Activated CD4-positive, alpha-beta T cell treated with anti-CD3 and anti-CD28 coated beads, Interleukin-2, amount 10 ng/mL, durations not matched to agents 24 days and 14 days (primary cell): ENCODE results near the gene MAN1C1. TPM values are rescaled to one million over a fixed set of nuclear protein-coding genes. Genes with fewer than 3 reads are reported as not detected.
A peak's percentile ranks its signal among the peaks of the same experiment; 100 is the strongest.

Experiments
- DNase-seq: peaks from one replicate; pipeline ENCODE4 v3.0.0; 2022
- H3K27ac Mint-ChIP-seq: one replicate; pipeline ENCODE4 v1.8.0; 2022; ENCODE audit warnings: mild to moderate bottlenecking, mixed read lengths
- H3K27me3 Mint-ChIP-seq: one replicate; pipeline ENCODE4 v1.8.0; 2022; ENCODE audit warnings: mixed read lengths
- H3K36me3 Mint-ChIP-seq: one replicate; pipeline ENCODE4 v1.8.0; 2022; ENCODE audit warnings: low read depth, mild to moderate bottlenecking, mixed read lengths
- H3K4me1 Mint-ChIP-seq: one replicate; pipeline ENCODE4 v1.8.0; 2021; ENCODE audit warnings: mixed read lengths
- H3K4me3 Mint-ChIP-seq: one replicate; pipeline ENCODE4 v1.8.0; 2022; ENCODE audit warnings: mild to moderate bottlenecking, moderate library complexity, mixed read lengths
- H3K9me3 Mint-ChIP-seq: one replicate; pipeline ENCODE4 v1.8.0; 2021; ENCODE audit warnings: mixed read lengths
- intact Hi-C: fragments of 100-400 bp; cut with micrococcal nuclease; formaldehyde crosslinking; loops from one replicate; pipeline ENCODE4 v1.15.1; 2023
- total RNA-seq: library from RNA; stranded (reverse); gene quantifications from 2 replicates; pipeline ENCODE4 v1.2.3, GENCODE V29; 2022

The MAN1C1 gene
- total RNA-seq, 1 donor from 2014 or later: 2.9 TPM

DNA sequence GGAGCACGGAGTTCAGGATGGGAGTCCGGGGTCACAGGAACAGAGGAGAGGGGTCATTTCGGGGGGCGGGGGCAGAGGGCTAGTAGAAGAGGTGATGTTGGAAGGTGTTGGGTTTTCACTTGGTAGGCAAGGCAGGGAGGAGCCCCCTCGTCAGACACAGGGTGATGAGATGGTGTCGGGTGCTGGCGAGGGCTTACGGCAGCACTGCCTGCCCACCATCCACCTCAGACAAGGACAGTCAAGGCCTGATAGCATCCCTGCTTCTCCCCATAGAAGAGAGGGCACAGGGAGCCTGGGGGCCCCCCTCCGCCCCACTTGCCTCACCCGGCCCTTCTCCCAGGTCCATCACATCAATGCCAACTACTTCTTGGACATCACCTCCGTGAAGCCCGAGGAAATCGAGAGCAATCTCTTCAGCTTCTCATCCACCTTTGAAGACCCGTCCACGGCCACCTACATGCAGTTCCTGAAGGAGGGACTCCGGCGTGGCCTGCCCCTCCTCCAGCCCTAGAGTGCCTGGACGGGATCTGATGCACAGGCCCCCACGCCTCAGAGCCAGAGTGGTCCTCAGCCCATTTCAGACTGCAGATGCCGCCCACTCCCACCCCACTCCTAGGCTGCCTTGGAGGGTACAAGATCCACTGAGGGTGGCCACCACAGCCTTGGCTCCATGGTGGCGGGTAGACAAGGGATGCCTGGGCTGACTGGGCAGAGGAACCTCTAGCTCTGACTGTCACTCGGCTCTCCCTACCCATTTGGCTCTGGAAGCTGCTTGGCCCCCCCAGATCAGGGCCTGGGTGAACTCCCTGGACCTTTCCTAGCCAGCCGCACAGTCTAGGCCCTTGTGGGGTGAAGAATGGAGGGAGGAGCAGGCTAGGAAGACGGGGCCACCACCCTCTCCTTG is 198.9 kb downstream of the MAN1C1 start:
- H3K27ac Mint-ChIP-seq: no peak overlapping the region
- intact Hi-C loops: no loop called here
- no peaks in the 10 kb centered on the region for H3K9me3 Mint-ChIP-seq

DNA sequence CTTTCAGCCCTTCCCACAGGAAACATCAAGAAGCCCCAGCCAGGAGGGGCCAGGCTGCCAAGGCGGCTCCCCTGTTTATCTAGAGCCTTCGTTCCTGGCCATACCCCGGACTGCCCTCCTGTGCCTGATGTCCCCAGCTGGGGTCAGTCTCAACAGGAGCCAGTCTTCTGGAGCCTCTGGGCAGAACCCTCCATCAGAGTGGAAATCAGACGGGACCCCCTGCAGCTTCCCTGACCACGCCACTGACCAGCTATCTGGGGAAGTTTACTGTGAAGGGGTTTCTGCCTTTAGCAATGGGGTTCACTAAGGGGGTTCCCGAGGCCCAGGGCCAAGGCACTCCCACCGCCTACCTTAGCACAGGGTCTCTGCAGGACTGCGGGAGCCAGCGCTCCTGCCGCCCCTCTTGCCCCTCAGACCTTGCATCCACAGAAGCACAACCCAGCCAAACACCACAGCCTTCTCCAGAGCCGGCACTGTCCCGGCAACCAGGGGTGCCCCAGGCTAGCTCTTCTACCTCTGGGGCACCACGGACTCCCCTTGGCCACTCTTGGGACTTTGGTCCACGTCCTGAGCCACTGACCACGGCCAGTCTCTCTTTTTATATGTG is 199.6 kb downstream of the MAN1C1 start:
- no peaks in the 10 kb centered on the region for H3K9me3 Mint-ChIP-seq

More for the DNA sequence above, 198.9 kb downstream of the MAN1C1 start:
- DNase-seq: no peak
- H3K4me3 Mint-ChIP-seq: no peak overlapping the region
- peaks cover 17% of the 10 kb centered on the region for H3K4me1 Mint-ChIP-seq
- no peaks in the 10 kb centered on the region for H3K27me3 Mint-ChIP-seq
- H3K36me3 Mint-ChIP-seq: no peaks in the 10 kb centered on the region

DNA sequence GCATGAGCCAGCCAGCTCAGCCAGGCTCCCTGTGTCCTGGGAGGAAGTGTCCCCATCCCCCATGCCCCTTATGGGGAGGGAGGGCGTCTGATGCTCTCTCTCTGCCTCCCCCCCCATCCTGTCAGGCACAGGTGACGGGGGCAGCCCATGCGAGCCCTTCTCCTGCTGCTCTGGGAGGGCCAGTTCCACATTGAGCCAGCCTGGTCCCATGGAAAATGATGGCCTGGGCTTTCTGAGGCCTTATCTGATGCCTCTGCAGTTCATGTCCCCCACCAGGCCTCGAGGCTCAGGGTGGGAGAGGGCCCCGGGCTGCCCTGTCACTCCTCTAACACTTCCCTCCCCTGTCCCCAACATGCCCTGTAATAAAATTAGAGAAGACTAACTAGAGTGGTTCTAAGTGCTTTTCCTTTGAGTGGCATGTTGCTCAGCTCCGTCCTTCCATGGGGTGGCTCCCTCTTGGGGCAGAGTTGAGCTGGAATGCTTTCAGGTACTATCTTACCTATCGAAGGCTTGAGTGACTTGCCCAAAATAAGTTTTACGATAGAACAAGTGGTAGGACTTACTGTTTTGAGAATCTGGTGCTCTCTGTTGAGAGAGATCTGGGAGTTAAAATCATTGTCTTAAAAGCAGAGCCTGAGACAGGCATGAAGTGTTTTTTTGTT is 201.4 kb downstream of the MAN1C1 start:
- Mint-ChIP-seq H3K4me3 (peak overlapping the region; percentile 96), H3K27ac (no peak overlapping the region), H3K4me1 (peaks cover 31% of the 10 kb centered on the region), H3K9me3 (no peaks in the 10 kb centered on the region), H3K27me3 (no peaks in the 10 kb centered on the region), H3K36me3 (peaks cover 5% of the 10 kb centered on the region)
- intact Hi-C loops: no loop called here
- DNase-seq: peak; percentile 56

More for the DNA sequence above, 199.6 kb downstream of the MAN1C1 start:
- H3K27me3 Mint-ChIP-seq: no peaks in the 10 kb centered on the region
- no peak overlapping the region for H3K4me3 Mint-ChIP-seq
- intact Hi-C loops: no loop called here
- H3K36me3 Mint-ChIP-seq: peaks cover 5% of the 10 kb centered on the region
- H3K27ac Mint-ChIP-seq: no peak overlapping the region
- DNase-seq: no peak
- H3K4me1 Mint-ChIP-seq: peaks cover 24% of the 10 kb centered on the region

DNA sequence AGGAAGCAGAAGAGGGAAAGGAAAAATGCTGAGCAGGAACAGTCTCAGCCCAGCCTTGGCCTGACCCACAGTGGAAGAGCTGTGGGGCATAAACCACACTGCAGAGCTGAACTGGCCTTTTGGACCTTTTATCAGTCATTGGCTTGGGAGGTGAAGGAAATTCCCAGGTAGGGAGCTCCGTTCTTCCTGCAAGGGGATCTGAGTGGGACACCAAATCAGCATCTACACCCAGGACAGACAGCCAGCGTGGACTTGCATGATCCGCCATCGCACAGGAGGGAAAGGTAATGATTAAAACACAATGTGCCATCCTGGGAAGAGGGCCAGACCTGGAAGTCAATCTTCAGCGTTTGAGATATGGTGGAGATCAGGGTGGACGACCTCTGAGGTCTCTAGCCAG is 202.0 kb downstream of the MAN1C1 start:
- no peaks in the 10 kb centered on the region for H3K9me3 Mint-ChIP-seq
- DNase-seq: no peak
- peaks cover 5% of the 10 kb centered on the region for H3K36me3 Mint-ChIP-seq
- peak overlapping the region; percentile 96 for H3K4me3 Mint-ChIP-seq
- H3K27me3 Mint-ChIP-seq: no peaks in the 10 kb centered on the region
- H3K27ac Mint-ChIP-seq: peak overlapping the region; percentile 92
- H3K4me1 Mint-ChIP-seq: peaks cover 31% of the 10 kb centered on the region
- intact Hi-C loops: no loop called here

DNA sequence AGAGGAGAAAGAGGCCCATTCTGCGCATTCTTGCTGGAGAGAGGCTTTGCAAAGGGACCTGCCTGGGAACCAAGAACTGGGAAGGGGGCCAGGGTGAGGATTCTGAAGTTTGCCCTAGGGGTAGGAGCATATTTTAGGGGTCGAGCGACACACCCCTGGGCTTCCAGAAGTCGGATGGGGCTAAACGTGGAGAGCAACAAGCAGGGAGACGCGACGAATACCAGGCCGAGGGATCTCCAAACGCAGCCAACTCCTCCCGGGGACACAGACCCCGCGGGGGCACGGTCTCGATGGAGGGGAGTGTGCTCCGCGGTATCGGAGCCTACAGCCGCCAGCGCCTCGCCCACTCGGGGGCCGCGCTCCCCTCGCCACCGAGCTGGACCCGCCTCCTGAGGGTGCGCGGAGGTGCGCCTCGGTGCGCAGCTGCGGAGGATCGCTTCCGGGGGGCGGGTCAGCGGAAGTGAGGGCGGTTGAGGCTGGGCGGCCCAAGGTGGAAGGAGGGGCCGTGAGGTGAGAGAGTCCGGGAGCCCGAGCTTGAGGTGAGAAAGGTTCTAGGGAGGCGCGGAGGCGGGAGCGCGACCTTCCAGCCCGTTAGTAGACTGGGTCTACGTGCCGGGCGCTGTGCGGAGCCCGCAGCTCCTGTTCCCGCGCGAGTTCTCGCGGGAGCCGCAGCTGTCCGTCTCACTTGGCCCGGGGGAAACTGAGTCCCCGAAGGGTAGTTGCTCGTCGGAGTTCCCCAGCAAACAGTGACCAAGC is 203.1 kb downstream of the MAN1C1 start, which contains the start of gene MTFR1L:
TSS of gene MTFR1L (plus strand) at position 464 of the 756 bp plus-strand sequence. CDS start 3,151 bp downstream, outside the sequence.
- DNase-seq: peak; percentile 99
- Mint-ChIP-seq H3K27ac (peak within 1 kb of the TSS; percentile 92), H3K4me1 (peaks cover 31% of the 10 kb centered on the region), H3K36me3 (peaks cover 5% of the 10 kb centered on the region), H3K27me3 (no peaks in the 10 kb centered on the region), H3K9me3 (no peaks in the 10 kb centered on the region), H3K4me3 (peak within 1 kb of the TSS; percentile 96)
- intact Hi-C loops: loop anchor here (1.0 kb wide), 2 partner anchors 40 to 179 kb away; partner anchors contain the start of genes AUNIP and PAFAH2

DNA sequence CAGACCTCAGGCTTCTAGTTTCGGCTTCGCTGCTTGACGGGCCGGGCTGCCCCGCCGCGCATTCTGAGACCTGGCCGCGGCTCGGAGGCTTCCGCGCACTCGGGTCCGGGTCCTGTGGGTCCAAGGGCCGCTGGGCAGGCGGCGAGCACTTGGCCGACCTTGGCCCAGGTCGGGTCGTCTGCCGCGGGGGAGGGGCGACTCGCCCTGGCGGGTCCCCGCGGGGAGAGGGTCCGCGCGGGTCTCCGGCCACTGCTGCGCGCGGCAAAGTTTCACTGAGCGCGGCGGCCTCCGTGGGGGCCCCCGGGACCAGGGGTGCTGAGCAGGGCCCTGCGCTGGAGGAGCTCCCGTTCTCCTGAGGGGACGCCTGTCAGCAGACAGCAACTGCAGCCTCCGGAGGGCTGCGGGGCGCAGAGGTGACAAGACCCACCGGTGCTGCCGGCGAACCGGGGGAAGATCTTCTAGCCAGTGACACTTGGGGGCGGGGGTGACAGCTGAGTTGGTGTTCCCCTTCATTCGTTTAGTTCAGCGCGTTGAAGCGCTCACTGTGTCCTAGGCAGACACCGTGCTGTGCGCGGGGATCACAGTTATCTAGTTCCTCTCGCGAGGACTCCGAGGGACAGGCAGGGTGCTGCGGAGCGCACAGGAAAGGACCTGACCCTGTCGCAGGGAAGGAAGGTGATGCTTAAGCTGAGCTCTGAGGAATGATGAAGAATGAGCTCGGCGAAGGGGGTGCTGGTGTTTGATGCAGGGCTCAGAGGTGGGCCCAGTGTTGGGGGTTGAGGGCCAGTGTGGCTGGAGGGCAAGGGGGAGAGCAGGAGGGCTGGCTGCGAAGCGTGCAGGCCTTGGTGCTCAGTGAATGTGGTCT is 203.9 kb downstream of the MAN1C1 start:
- Mint-ChIP-seq H3K4me3 (peak overlapping the region; percentile 96), H3K4me1 (peaks cover 31% of the 10 kb centered on the region), H3K36me3 (peaks cover 5% of the 10 kb centered on the region), H3K27ac (peak overlapping the region; percentile 92), H3K27me3 (no peaks in the 10 kb centered on the region), H3K9me3 (no peaks in the 10 kb centered on the region)
- intact Hi-C loops: loop anchor here (1.0 kb wide), 1 partner anchor 39 kb away; the partner anchor contains the start of gene AUNIP
- peak; percentile 93 for DNase-seq

DNA sequence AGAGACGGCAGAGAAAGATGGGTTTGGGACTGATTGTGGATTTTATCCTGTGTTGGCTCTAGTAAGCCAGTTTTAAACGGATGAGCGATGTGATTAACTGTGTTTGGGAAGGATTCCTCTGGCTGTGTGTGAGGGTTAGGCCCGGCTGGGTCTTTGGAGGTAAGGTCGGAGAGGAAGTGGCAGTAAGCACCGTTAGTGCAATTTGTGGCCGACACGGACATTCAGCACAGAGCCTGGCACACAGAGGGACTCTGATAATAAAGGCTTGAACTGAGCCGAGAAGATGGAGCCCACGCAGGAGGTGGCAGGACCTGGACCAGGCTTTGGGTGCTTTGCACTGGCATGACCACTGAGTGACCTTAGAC is 204.5 kb downstream of the MAN1C1 start:
- Mint-ChIP-seq H3K36me3 (peaks cover 8% of the 10 kb centered on the region), H3K27me3 (no peaks in the 10 kb centered on the region), H3K27ac (peak overlapping the region; percentile 89), H3K4me3 (peak overlapping the region; percentile 96), H3K4me1 (peaks cover 31% of the 10 kb centered on the region), H3K9me3 (no peaks in the 10 kb centered on the region)
- no peak for DNase-seq
- intact Hi-C loops: no loop called here

DNA sequence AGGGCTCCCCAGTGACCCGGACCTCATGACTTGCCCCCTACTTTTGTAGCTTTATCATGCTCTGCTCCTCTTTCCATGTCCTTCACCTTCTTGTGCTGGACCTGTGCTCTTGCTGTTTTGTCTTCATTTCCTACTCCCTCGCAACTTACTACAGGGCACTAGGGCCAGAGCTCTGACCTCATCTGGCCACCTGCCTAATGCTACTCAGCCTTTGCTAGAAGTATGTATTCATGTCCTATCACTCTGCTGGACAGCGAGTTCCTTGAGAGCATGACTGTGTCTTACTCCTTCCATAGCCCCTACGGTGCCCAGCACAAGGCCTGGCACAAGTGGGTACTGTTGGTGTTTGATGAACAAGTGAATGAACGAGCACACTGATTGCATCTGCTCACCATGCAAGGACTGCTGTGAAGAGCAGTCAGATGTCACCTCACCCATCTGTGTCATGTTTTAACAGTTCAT is 205.1 kb downstream of the MAN1C1 start:
- Mint-ChIP-seq H3K4me1 (peaks cover 31% of the 10 kb centered on the region), H3K27ac (peak overlapping the region; percentile 89), H3K9me3 (no peaks in the 10 kb centered on the region), H3K36me3 (peaks cover 11% of the 10 kb centered on the region), H3K27me3 (no peaks in the 10 kb centered on the region), H3K4me3 (peak overlapping the region; percentile 96)
- DNase-seq: peak; percentile 56
- intact Hi-C loops: no loop called here

DNA sequence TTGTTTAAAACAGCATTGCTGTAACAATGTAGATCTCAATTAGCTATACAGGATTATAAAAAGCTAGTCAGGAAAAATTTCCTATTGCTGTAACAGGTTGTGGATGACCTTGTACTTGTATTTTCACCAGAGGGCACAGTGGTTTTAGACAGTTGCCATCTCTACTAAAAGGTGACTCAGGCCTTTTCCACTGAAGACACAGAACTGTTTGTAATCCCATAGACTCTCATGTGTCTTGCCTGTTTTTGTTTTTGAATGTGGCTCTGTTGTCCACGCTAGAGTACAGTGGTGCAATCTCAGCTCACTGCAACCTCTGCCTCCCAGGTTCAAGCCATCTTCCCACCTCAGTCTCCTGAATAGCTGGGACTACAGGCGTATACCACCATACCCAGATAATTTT is 209.0 kb downstream of the MAN1C1 start:
- DNase-seq: no peak
- H3K9me3 Mint-ChIP-seq: no peaks in the 10 kb centered on the region
- peaks cover 13% of the 10 kb centered on the region for H3K4me1 Mint-ChIP-seq
- no peak overlapping the region for H3K27ac Mint-ChIP-seq
- H3K27me3 Mint-ChIP-seq: no peaks in the 10 kb centered on the region
- intact Hi-C loops: no loop called here
- peaks cover 34% of the 10 kb centered on the region for H3K36me3 Mint-ChIP-seq
- H3K4me3 Mint-ChIP-seq: no peak overlapping the region

DNA sequence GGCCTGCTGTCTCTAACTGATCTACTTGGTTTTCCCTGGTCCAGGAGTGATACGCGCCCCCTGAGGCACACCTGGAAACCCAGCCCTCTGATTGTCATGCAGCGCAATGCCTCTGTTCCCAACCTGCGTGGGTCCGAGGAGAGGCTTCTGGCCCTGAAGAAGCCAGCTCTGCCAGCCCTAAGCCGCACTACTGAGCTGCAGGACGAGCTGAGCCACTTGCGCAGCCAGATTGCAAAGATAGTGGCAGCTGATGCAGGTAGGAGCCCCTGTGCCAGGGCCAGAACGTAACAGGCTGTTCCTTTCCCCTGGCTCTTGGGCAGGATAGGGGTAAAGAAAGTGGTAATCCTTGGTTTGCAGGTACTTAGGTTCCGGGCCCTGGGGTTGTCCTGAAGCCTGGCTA is 210.0 kb downstream of the MAN1C1 start:
- intact Hi-C loops: no loop called here
- H3K9me3 Mint-ChIP-seq: no peaks in the 10 kb centered on the region
- no peak overlapping the region for H3K27ac Mint-ChIP-seq
- H3K36me3 Mint-ChIP-seq: peaks cover 37% of the 10 kb centered on the region
- peaks cover 4% of the 10 kb centered on the region for H3K4me1 Mint-ChIP-seq
- no peak for DNase-seq
- no peak overlapping the region for H3K4me3 Mint-ChIP-seq
- no peaks in the 10 kb centered on the region for H3K27me3 Mint-ChIP-seq

DNA sequence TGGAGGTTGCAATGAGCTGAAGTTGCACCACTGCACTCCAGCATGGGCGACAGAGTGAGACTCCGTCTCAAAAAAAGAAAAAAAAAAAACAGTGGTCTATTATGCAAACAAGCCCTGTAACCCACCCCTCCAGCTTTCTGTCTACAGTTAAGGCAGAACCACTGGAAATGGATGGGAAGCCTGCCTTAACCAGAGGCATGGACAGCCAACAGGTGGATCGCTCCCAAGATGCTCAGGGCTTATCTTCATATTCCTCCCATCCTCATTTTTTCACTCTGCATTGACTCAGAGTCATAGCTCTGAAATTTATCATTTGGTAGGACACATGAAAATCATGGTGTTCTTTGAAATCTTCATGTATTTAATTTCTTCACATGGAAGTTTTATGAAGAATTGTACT is 211.9 kb downstream of the MAN1C1 start:
- peaks cover 43% of the 10 kb centered on the region for H3K36me3 Mint-ChIP-seq
- H3K4me1 Mint-ChIP-seq: no peaks in the 10 kb centered on the region

DNA sequence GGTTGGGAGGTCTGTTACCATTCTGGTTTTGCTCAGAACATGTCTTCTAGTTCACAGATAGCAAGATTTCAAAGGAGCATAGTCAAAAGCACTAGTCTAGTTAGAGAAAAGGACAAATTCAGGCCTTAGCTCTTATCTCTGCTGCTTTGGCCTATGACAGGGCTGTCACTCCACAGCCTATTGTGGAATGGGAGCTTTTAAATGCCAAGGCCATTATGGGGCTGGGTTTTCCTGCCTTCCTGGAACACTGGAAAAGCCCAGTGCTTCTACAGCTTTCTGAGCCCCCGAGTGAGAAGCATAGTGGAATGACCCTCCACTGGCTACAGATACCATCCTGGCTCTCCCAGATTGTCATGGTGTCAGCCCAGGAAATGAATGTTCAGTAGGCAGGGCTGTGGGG is 212.5 kb downstream of the MAN1C1 start:
- H3K27me3 Mint-ChIP-seq: no peaks in the 10 kb centered on the region
- no peak for DNase-seq
- no peak overlapping the region for H3K4me3 Mint-ChIP-seq
- no peaks in the 10 kb centered on the region for H3K9me3 Mint-ChIP-seq
- H3K4me1 Mint-ChIP-seq: no peaks in the 10 kb centered on the region
- peaks cover 44% of the 10 kb centered on the region for H3K36me3 Mint-ChIP-seq
- H3K27ac Mint-ChIP-seq: no peak overlapping the region
- intact Hi-C loops: no loop called here

More for the DNA sequence above, 211.9 kb downstream of the MAN1C1 start:
- DNase-seq: no peak
- intact Hi-C loops: no loop called here
- Mint-ChIP-seq H3K4me3 (no peak overlapping the region), H3K27me3 (no peaks in the 10 kb centered on the region), H3K9me3 (no peaks in the 10 kb centered on the region), H3K27ac (no peak overlapping the region)
